ENCODE data around the gene HDAC4. TPM values are rescaled to one million over a fixed set of nuclear protein-coding genes. Genes with fewer than 3 reads are reported as not detected.

The HDAC4 gene
- total RNA-seq, 4 donors from 2014 or later = 30.2 to 103 (median 51.7) TPM

DNA sequence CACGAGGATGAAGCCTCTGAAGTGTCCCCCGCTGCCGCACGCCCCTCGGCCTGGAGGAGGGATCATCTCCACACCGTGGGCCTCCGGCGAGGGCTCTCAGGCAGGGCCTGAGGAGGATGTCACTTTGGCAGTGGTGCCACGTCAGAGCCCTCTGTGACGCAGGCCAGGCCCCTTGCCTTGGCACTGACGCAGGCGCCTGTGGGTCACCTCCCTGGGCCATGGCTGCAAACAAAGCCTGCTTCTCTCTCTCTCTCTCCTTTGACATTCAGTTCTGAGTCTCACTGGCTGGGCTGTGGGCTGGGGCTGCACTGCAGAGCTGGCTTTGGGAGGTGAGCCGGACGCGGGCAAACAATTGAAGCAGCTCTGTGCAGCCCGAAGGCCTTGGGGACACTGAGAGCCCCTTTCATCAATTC is 279.2 kb downstream of the HDAC4 start:
- ATAC-seq (ENCODE audit: low FRiP score) (no peak), DNase-seq (ENCODE audit: low spot score) (no peak)
- TF ChIP-seq, protein P1, sequence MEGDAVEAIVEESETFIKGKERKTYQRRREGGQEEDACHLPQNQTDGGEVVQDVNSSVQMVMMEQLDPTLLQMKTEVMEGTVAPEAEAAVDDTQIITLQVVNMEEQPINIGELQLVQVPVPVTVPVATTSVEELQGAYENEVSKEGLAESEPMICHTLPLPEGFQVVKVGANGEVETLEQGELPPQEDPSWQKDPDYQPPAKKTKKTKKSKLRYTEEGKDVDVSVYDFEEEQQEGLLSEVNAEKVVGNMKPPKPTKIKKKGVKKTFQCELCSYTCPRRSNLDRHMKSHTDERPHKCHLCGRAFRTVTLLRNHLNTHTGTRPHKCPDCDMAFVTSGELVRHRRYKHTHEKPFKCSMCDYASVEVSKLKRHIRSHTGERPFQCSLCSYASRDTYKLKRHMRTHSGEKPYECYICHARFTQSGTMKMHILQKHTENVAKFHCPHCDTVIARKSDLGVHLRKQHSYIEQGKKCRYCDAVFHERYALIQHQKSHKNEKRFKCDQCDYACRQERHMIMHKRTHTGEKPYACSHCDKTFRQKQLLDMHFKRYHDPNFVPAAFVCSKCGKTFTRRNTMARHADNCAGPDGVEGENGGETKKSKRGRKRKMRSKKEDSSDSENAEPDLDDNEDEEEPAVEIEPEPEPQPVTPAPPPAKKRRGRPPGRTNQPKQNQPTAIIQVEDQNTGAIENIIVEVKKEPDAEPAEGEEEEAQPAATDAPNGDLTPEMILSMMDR (IDR thresholded peaks at IDR 0.05) = no peak

DNA sequence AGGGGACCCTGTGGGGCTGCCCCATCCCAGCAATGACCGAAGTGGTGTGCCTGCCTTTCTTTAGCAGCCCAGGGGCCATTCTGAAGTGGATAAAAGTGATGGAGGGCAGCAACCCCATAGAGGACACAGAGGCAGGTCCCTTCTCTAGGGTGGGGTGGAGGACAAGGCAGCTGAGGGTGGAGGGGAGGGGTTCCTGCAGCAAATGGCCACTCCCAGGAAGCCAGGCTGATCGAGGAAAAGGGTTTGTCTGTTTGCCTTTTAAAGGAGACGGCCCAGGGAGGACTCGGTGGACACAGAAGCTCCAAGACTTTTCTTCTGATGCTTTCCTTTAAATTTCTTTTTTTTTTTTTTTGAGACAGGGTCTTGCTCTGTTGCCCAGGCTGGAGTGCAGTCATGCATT is 280.2 kb downstream of the HDAC4 start:
- TF ChIP-seq, protein P1 (IDR thresholded peaks at IDR 0.05) = no peak
- DNase-seq (ENCODE audit: low spot score) (no peak), ATAC-seq (ENCODE audit: low FRiP score) (no peak)

DNA sequence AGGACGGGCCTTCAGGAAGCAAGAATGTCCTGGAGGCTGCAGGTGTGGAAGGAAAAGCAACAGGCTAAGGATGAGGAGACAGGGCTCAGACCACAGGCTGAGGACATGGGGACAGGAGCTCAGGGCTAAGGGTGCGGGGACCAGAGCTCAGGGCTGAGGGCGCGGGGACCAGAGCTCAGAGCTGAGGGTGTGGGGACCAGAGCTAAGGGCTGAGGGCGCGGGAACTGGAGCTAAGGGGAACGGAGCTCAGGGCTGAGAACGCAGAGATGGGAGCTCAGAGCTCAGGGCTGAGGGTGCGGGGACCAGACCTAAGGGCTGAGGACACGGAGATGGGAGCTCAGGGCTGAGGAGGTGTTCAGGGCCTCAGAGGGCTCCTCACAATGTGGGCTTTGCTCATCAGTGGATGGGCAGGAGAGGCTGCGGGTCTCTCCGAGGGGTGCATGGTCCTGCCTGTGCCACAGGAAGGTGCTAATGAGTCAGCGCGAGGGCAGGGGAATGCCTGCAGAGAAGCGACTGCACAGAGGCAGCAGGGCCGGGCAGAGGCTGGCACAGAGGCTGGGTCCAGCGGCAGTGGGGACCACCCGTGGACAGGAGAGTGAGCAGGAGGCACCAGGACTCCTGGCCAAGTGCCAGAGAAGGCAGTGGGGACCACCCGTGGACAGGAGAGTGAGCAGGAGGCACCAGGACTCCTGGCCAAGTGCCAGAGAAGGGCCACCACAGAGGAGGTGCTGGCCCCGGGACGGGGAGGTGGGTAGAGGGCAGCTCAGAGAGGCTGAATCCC is 281.3 kb downstream of the HDAC4 start:
- TF ChIP-seq, protein P1 (IDR thresholded peaks at IDR 0.05) = no peak
- ATAC-seq (ENCODE audit: low FRiP score) (no peak), DNase-seq (ENCODE audit: low spot score) (no peak)

DNA sequence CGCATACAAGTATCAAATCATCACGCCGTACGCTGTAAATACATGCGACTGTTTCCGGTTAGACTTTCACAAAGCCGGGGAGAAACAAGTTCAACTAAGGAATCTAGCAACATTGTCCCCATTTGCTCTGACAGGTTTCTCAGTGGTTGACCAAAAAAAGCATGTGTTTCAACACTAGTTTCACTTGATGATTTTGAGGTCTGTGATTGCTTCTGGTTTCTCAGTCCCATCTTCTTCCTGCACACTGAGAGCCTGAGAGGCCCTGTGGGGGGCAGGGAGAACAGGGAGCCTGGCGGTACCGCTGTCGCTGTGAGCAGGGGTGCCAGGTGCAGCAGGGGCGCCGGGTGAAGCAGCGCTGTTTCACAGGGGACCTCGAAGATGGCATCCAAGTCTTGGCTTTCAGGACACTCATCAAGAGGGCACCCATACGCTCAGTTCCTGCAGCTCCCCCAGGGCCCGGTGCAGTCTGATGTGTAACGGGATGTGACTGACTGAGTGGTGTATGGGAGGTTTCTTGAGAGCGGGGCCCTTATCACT is 282.1 kb downstream of the HDAC4 start:
- ATAC-seq (ENCODE audit: low FRiP score) (no peak), DNase-seq (ENCODE audit: low spot score) (no peak)
- TF ChIP-seq, protein P1 (IDR thresholded peaks at IDR 0.05) = no peak

DNA sequence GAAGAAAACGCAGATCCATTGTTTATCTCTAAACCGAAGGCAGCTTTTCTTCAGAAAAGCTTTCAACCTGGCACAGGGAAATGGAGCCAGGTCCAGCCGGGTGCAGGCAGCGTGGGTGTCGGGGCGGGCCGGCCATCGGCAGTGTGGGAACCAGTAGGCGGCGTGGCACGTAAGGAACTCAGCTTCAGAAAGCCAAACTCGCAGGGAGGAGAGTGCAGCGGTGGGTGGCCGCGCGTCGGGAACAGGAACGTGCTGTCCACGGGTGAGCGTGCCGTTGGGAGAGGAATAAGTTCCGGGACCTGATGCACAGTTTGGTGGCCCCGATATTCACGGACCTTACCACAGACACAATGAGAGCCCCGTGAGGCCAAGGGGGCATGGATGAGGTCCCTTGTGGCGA is 282.6 kb downstream of the HDAC4 start:
- no peak for ATAC-seq (ENCODE audit: low FRiP score)
- TF ChIP-seq, protein P1 (IDR thresholded peaks at IDR 0.05) = no peak
- DNase-seq (ENCODE audit: low spot score) = no peak

DNA sequence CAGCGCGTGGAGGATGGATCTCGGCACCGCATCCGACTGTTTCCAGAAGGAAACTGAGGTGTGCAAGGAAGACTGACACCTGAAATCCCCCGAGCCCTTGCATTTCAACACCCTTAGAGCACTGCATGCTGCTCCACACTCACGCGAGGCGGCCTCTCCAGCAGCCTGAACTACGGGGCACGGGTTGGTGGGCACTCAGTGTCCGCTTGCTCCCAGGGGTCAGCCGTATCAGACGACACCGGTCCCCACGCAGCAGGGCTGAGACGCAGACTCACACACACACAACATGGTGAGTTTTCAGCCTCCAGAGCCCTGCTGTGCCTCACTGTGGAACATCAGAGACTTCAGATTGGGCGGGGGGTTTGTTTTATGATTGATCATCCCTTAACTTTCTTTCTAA is 283.0 kb downstream of the HDAC4 start:
- DNase-seq (ENCODE audit: low spot score) (no peak), ATAC-seq (ENCODE audit: low FRiP score) (no peak)
- TF ChIP-seq, protein P1 (IDR thresholded peaks at IDR 0.05) = no peak
